RWPE1 (cell line): Measurements from ENCODE around the gene KANSL3.

ENCODE experiments used
- CTCF ChIA-PET: fragments of 350-600 bp; sonication (Branson Sonifier 250); formaldehyde crosslinking; extraction: SDS; loops from one replicate; lab custom pipeline; 2021; lab: Yijun Ruan, JAX
- POLR2A ChIA-PET: fragments of 400-600 bp; formaldehyde crosslinking; extraction: SDS; loops from one replicate; lab custom pipeline; 2020; ENCODE audit warnings: antibody characterized with exemption; ENCODE audit not compliant: low non-redundant PET; lab: Yijun Ruan, JAX
- DNase-seq: peaks from one replicate; pipeline ENCODE4 v3.0.0; 2012; ENCODE audit warnings: low spot score
- H3K27ac ChIP-seq: fragments of 450-650 bp; 2 replicates; pipeline ENCODE4 v1.5.1; 2017
- TF ChIP-seq, protein P1 (sequence below): fragments of 450-650 bp; conservative IDR thresholded peaks from 2 replicates; pipeline ENCODE4 v1.5.1; 2017; ENCODE audit warnings: low read depth, mild to moderate bottlenecking

Gene KANSL3

DNA sequence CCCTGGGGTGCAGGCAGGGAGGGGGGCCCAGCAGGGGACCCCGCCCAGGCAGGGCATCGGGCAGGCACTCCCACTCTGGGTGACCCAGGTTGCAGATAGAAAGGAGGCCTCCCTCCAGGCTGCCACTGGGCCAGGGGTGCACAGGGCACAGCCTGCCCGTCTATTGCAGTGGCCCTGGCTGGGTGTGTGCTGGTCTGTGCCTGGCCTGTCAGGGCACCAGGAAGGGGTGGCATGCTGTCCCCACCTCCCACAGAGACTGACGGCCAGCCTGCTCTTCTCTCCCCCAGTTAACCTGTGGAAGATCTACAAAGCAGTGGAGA, 88.7 kb downstream of the KANSL3 start:
- TF ChIP-seq, protein P1, sequence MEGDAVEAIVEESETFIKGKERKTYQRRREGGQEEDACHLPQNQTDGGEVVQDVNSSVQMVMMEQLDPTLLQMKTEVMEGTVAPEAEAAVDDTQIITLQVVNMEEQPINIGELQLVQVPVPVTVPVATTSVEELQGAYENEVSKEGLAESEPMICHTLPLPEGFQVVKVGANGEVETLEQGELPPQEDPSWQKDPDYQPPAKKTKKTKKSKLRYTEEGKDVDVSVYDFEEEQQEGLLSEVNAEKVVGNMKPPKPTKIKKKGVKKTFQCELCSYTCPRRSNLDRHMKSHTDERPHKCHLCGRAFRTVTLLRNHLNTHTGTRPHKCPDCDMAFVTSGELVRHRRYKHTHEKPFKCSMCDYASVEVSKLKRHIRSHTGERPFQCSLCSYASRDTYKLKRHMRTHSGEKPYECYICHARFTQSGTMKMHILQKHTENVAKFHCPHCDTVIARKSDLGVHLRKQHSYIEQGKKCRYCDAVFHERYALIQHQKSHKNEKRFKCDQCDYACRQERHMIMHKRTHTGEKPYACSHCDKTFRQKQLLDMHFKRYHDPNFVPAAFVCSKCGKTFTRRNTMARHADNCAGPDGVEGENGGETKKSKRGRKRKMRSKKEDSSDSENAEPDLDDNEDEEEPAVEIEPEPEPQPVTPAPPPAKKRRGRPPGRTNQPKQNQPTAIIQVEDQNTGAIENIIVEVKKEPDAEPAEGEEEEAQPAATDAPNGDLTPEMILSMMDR, result no peak
- no peak for DNase-seq
- POLR2A ChIA-PET, result no interaction called here
- H3K27ac ChIP-seq, result no peak overlapping the region
- CTCF ChIA-PET, result interaction anchor here (0.5 to 1.3 kb wide), 10 partner anchors 8 to 319 kb away, joined by 3 to 6 read pairs (median 4); partner anchors contain the start of gene NEURL3

DNA sequence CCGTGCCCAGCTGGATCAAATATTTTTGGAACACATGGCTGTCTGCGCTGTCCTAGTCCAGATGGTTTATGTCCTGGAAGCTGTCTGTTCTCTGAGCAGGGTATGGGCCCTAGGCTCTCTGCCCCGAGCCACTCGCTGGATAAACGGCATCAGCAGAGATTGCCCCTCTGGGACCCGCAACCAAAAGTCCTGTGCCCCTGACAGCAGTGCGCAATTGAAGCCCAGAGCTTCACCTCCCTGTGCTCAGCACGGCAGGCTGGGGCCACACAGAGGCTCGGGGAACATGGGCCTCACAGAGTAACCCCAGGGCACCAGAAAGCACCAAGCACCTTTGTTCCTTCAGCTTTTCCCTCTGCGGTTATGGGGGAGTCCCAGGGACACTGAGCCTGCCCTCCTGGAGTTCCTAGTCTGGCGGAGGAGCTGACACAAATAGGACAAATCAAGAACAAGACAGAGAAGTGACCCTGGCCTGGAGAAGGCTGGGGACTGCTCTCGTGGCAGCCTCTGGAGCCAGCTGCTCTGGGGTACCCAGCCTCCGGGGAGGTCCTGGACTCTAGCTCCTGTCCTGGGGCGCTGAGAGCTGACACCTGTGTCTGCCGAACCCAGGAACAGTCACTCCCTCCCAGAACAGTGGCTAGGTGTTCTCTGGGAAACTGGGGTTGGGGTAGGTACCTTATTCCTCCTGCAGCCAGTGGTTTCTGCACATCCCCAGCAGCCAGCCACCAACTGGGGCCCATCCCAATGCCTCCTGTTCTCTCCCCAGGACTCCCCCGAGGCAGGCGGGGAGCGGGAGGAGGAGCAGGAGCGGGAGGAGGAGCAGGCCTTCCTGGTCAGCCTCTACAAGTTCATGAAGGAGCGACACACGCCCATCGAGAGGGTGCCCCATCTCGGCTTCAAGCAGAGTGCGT, 89.3 kb downstream of the KANSL3 start:
- ChIA-PET POLR2A (no interaction called here), CTCF (interaction anchor here (0.6 kb wide), 1 partner anchor 320 kb away, joined by 3 read pairs; no protein-coding TSS in a partner anchor)

DNA sequence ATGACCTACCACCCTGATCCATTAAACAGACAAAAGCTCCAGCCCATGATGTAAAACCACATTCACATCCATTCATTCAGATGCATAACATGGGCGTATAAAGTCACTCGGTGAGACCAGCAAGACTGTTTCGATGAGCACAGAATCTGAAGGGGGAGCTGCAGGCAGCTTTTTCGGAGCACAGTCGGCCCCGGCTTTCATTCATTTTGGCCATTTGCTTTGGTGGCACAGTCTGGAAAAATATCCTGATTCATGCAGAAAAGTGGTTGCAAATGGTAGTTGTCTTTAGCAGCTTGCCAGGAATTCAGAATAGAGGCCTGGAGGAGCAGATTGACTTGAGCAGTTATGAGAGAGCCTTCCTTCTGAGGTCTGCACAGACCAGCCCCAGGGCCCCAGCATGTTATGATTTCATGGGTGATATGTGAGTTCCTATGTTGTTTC, 90.4 kb downstream of the KANSL3 start:
- POLR2A ChIA-PET, result no interaction called here
- DNase-seq, result no peak
- no peak overlapping the region; the same call in 1 of the 2 replicates for H3K27ac ChIP-seq
- CTCF ChIA-PET, result interaction anchor here (0.6 to 1.0 kb wide), 2 partner anchors 34 to 404 kb away, joined by 3 to 4 read pairs; no protein-coding TSS in a partner anchor
- TF ChIP-seq, protein P1, result no peak

More for the DNA sequence above, 89.3 kb downstream of the KANSL3 start:
- no peak overlapping the region for H3K27ac ChIP-seq
- TF ChIP-seq, protein P1, result no peak
- DNase-seq, result no peak

DNA sequence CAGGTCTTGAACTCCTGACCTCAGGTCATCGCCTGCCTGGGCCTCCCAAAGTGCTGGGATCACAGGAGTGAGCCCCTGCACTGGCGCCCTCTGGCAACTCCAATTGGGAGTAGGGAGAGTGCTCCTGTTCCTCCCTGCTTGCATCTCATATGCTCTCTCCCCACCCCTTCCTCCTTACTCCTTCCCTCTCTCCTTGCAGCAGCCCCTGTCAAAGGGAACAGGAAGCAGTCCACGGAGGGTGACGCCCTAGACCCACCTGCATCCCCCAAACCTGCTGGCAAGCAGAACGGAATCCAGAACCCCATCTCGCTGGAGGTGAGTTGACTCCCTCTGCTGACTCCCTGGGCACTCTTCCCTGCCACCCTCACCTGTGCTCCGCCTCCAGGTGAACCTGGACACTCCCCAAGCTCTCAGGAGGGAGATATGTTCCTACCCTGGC, 90.9 kb downstream of the KANSL3 start:
- CTCF ChIA-PET, result interaction anchor here (0.6 to 1.0 kb wide), 2 partner anchors 34 to 404 kb away, joined by 3 to 4 read pairs; no protein-coding TSS in a partner anchor
- TF ChIP-seq, protein P1, result no peak
- POLR2A ChIA-PET, result no interaction called here
- H3K27ac ChIP-seq, result no peak overlapping the region
- no peak for DNase-seq

DNA sequence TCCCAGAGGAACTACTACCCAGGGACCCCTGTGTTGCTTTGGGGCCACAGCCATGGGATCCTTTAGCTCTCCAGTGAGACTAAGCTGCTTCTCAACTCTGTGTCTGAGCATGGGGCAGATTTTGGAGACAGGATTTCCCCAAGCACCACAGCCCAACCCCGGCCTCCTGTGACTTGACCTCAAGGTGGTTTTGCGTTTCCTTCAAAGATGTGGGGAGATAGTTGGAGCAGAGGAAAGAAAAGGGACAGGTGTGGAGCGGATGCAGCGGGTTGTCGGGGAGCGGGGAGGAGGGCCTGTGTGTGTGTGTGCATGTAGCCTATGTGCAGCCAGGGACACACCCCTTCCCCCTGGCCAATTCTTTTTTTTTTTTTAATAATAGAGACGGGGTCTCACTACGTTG, 91.3 kb downstream of the KANSL3 start:
- TF ChIP-seq, protein P1, result no peak
- POLR2A ChIA-PET, result no interaction called here
- CTCF ChIA-PET, result interaction anchor here (1.0 kb wide), 1 partner anchor 35 kb away, joined by 3 read pairs; no protein-coding TSS in a partner anchor
- DNase-seq, result no peak
- H3K27ac ChIP-seq, result no peak overlapping the region

DNA sequence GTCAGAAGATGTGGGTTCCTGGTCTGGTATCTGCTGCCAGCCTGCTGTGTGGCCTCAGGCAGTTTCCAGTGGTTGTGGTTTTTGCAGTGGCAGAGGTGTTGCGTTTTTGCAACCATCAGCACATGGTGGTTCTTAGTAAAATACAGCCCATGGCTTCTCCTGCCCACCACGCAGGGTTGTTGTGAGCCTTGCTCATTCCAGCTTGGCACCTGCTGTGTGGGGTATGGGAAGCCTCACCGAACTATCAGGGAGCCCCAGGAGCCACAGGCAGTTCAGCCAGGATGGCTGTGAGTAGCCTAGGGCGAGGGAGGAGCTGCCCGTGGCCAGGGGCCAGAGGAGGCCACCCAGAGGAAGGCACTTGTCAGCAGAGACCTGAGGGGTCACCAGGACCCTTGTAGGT, 91.8 kb downstream of the KANSL3 start:
- POLR2A ChIA-PET, result no interaction called here
- TF ChIP-seq, protein P1, result no peak
- DNase-seq, result no peak
- H3K27ac ChIP-seq, result no peak overlapping the region
- CTCF ChIA-PET, result interaction anchor here (0.6 kb wide), 1 partner anchor 148 kb away, joined by 3 read pairs; no protein-coding TSS in a partner anchor
